NB4 (cell line): ENCODE results near the gene CCDC24.
A peak's percentile ranks its signal among the peaks of the same experiment; 100 is the strongest.

Experiments
- DNase-seq: peaks from one replicate; pipeline ENCODE4 v3.0.0; 2010; ENCODE audit warnings: low read depth
- H3K4me3 ChIP-seq: one replicate; pipeline ENCODE4 v1.5.1; 2011; ENCODE audit warnings: mild to moderate bottlenecking, low read depth, low read length, moderate library complexity
- CTCF ChIP-seq: IDR thresholded peaks from one replicate; pipeline ENCODE4 v1.5.1; 2012; ENCODE audit warnings: low read depth, low read length
- MAX ChIP-seq: IDR thresholded peaks from 2 replicates; pipeline ENCODE4 v1.6.1; 2011; ENCODE audit warnings: low read depth, low read length
- MYC ChIP-seq: IDR thresholded peaks from 2 replicates; pipeline ENCODE4 v1.6.1; 2011; ENCODE audit warnings: low read depth, low read length
- POLR2A ChIP-seq: IDR thresholded peaks from 2 replicates; pipeline ENCODE4 v1.6.1; 2011; ENCODE audit warnings: mild to moderate bottlenecking; ENCODE audit not compliant: insufficient read length; ENCODE audit errors: extremely low read depth

CCDC24 gene

GRCh38 chr1:43970911-43971310 lies 20.5 kb upstream of the CCDC24 start:
- TF ChIP-seq POLR2A = no peak
- TF ChIP-seq CTCF = no peak
- TF ChIP-seq MYC = no peak
- no peak for TF ChIP-seq MAX
- peak overlapping the region; percentile 89 for H3K4me3 ChIP-seq
- no peak for DNase-seq

- TF ChIP-seq CTCF (no peak), MAX (no peak), MYC (no peak), POLR2A (no peak)
- no peak overlapping the region for H3K4me3 ChIP-seq
- DNase-seq = no peak
These were observed 19.9 kb upstream of the CCDC24 start for GRCh38 chr1:43971336-43971980.

GRCh38 chr1:43973981-43974442 lies 17.4 kb upstream of the CCDC24 start:
- H3K4me3 ChIP-seq = peak overlapping the region; percentile 91
- DNase-seq = no peak
- TF ChIP-seq POLR2A = no peak
- TF ChIP-seq MYC = 0 out of 2 replicates have a peak, but pooled peaks have one; percentile 34
- no peak for TF ChIP-seq CTCF
- no peak for TF ChIP-seq MAX

GRCh38 chr1:43974443-43975248 lies 16.8 kb upstream of the CCDC24 start, which contains the start of gene ATP6V0B:
Gene ATP6V0B (plus strand): TSS chr1:43974960. CDS start chr1:43975041, 81 bp downstream.
- H3K4me3 ChIP-seq = peak within 1 kb of the TSS; percentile 91
- DNase-seq = peak; percentile 96
- TF ChIP-seq POLR2A = peak; percentile 70
- peak; percentile 99 for TF ChIP-seq MAX
- TF ChIP-seq CTCF = no peak
- TF ChIP-seq MYC = peak; percentile 88

- TF ChIP-seq MYC (peak; percentile 38), CTCF (no peak)
- H3K4me3 ChIP-seq = peak overlapping the region; percentile 91
- DNase-seq = peak; percentile 85
These were observed 16.0 kb upstream of the CCDC24 start for GRCh38 chr1:43975249-43975961.
